Endothelial cell (in vitro differentiated cells): ENCODE measurements around the gene NFKB1. TPM values are rescaled to one million over a fixed set of nuclear protein-coding genes. Genes with fewer than 3 reads are reported as not detected.

Experiments used
- DNase-seq: peaks from one replicate; pipeline ENCODE4 v3.0.0; 2021; ENCODE audit warnings: low spot score
- H3K27ac Mint-ChIP-seq: one replicate; pipeline ENCODE4 v1.8.0; 2021; ENCODE audit warnings: mixed read lengths, inconsistent platforms; ENCODE audit not compliant: unreplicated experiment
- H3K27me3 Mint-ChIP-seq: one replicate; pipeline ENCODE4 v1.8.0; 2021; ENCODE audit warnings: mild to moderate bottlenecking, moderate library complexity, mixed read lengths, inconsistent platforms; ENCODE audit not compliant: unreplicated experiment
- H3K36me3 Mint-ChIP-seq: one replicate; pipeline ENCODE4 v1.8.0; 2021; ENCODE audit warnings: mild to moderate bottlenecking, low read depth, mixed read lengths, inconsistent platforms; ENCODE audit not compliant: unreplicated experiment
- H3K4me1 Mint-ChIP-seq: one replicate; pipeline ENCODE4 v1.8.0; 2021; ENCODE audit warnings: mild to moderate bottlenecking, mixed read lengths, inconsistent platforms; ENCODE audit not compliant: unreplicated experiment
- H3K4me3 Mint-ChIP-seq: one replicate; pipeline ENCODE4 v1.8.0; 2021; ENCODE audit warnings: mild to moderate bottlenecking, mixed read lengths, inconsistent platforms; ENCODE audit not compliant: unreplicated experiment
- H3K9me3 Mint-ChIP-seq: one replicate; pipeline ENCODE4 v1.8.0; 2021; ENCODE audit warnings: mixed read lengths, inconsistent platforms; ENCODE audit not compliant: unreplicated experiment
- CTCF ChIP-seq: fragments of 200-600 bp; sonication (generic); IDR thresholded peaks from one replicate; pipeline ENCODE4 v1.5.0; 2021; ENCODE audit warnings: antibody characterized with exemption; ENCODE audit not compliant: unreplicated experiment
- total RNA-seq: library from RNA; stranded (reverse); fragmentation: NEBNext Ultra II Directional; extraction: Animal tissue kit (Norgen Biotek cat#: 25700); gene quantifications from one replicate; pipeline ENCODE4 v1.2.1, GENCODE V29; 2021; ENCODE audit not compliant: unreplicated experiment

The NFKB1 gene
- total RNA-seq, 1 donor from 2014 or later = 26.0 TPM

- no peak for DNase-seq
- Mint-ChIP-seq H3K4me1 (no peaks in the 10 kb centered on the region), H3K27ac (no peak overlapping the region), H3K36me3 (no peaks in the 10 kb centered on the region), H3K9me3 (no peaks in the 10 kb centered on the region), H3K4me3 (no peak overlapping the region), H3K27me3 (no peaks in the 10 kb centered on the region)
- TF ChIP-seq CTCF = no peak
These were observed 131.3 kb downstream of the NFKB1 start for GRCh38 chr4:102632241-102633065.

GRCh38 chr4:102633100-102633499, 131.9 kb downstream of the NFKB1 start:
- no peaks in the 10 kb centered on the region for H3K4me1 Mint-ChIP-seq
- no peak overlapping the region for H3K27ac Mint-ChIP-seq
- H3K9me3 Mint-ChIP-seq = no peaks in the 10 kb centered on the region
- no peaks in the 10 kb centered on the region for H3K36me3 Mint-ChIP-seq
- H3K4me3 Mint-ChIP-seq = no peak overlapping the region
- no peak for TF ChIP-seq CTCF
- no peaks in the 10 kb centered on the region for H3K27me3 Mint-ChIP-seq
- no peak for DNase-seq

- H3K4me1 Mint-ChIP-seq = no peaks in the 10 kb centered on the region
- H3K27me3 Mint-ChIP-seq = no peaks in the 10 kb centered on the region
- no peak for DNase-seq
These were observed 136.2 kb downstream of the NFKB1 start for GRCh38 chr4:102637391-102637790.

GRCh38 chr4:102638621-102639020, 137.5 kb downstream of the NFKB1 start:
- Mint-ChIP-seq H3K27me3 (no peaks in the 10 kb centered on the region), H3K9me3 (no peaks in the 10 kb centered on the region), H3K4me1 (no peaks in the 10 kb centered on the region), H3K4me3 (no peak overlapping the region), H3K36me3 (peaks cover 4% of the 10 kb centered on the region), H3K27ac (no peak overlapping the region)
- no peak for TF ChIP-seq CTCF
- no peak for DNase-seq

More at GRCh38 chr4:102637391-102637790, 136.2 kb downstream of the NFKB1 start:
- no peak for TF ChIP-seq CTCF
- no peak overlapping the region for H3K4me3 Mint-ChIP-seq
- H3K36me3 Mint-ChIP-seq = peaks cover 4% of the 10 kb centered on the region
- H3K9me3 Mint-ChIP-seq = no peaks in the 10 kb centered on the region
- H3K27ac Mint-ChIP-seq = no peak overlapping the region

GRCh38 chr4:102639598-102639997, 138.4 kb downstream of the NFKB1 start:
- Mint-ChIP-seq H3K9me3 (no peaks in the 10 kb centered on the region), H3K27ac (no peak overlapping the region), H3K4me3 (no peak overlapping the region), H3K27me3 (no peaks in the 10 kb centered on the region), H3K4me1 (no peaks in the 10 kb centered on the region), H3K36me3 (peaks cover 4% of the 10 kb centered on the region)
- DNase-seq = no peak
- no peak for TF ChIP-seq CTCF
